MG63 (cell line): ENCODE measurements around the gene HELT. TPM values are rescaled to one million over a fixed set of nuclear protein-coding genes. Genes with fewer than 3 reads are reported as not detected.

Experiments
- DNase-seq: peaks from one replicate; pipeline ENCODE4 v3.0.0-alpha.2; 2020
- H3K27me3 ChIP-seq: fragments of 250-450 bp; sonication (Bioruptor Pico); 2 replicates; pipeline ENCODE4 v1.5.1; 2020; ENCODE audit warnings: mild to moderate bottlenecking, moderate library complexity
- H3K36me3 ChIP-seq: fragments of 250-450 bp; sonication (Bioruptor Pico); 2 replicates; pipeline ENCODE4 v1.5.1; 2020; ENCODE audit warnings: mild to moderate bottlenecking, moderate library complexity
- H3K4me3 ChIP-seq: fragments of 250-450 bp; sonication (Bioruptor Pico); 2 replicates; pipeline ENCODE4 v1.5.1; 2020; ENCODE audit warnings: mild to moderate bottlenecking, moderate library complexity
- H3K9me3 ChIP-seq: fragments of 250-450 bp; sonication (Bioruptor Pico); 2 replicates; pipeline ENCODE4 v1.5.1; 2020; ENCODE audit warnings: mild to moderate bottlenecking, moderate library complexity
- total RNA-seq: library from RNA; depleted of rRNA; stranded (reverse); fragments of >200 nt; shearing (Covaris generic); gene quantifications from 2 replicates; pipeline ENCODE4 v1.2.3, GENCODE V29; 2014; ENCODE audit warnings: low replicate concordance; rRNA removed

HELT gene
- total RNA-seq, 1 experiment from 2014 or later: not detected

DNA sequence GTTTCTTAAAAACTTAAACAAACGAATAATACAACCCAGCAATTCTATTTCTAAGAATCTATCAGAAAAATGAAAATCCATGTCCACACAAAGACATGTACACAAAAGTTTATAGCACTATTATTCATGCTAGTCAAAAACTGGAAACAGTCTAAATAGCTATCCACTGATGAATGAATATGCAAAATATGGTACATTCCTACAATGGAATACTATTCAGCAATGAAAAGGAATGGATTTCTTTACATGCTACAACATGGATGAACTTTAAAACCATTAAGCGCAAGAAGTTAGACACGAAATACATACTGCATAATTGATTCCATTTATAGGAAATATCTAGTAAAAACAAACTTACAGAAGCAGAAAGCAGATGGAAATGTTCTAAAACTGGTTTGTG is 43.3 kb downstream of the HELT start:
- no peaks in the 10 kb centered on the region; the same call in 1 of the 2 replicates for H3K9me3 ChIP-seq
- H3K27me3 ChIP-seq: no peaks in the 10 kb centered on the region
- no peak overlapping the region for H3K4me3 ChIP-seq
- no peaks in the 10 kb centered on the region for H3K36me3 ChIP-seq
- no peak for DNase-seq

DNA sequence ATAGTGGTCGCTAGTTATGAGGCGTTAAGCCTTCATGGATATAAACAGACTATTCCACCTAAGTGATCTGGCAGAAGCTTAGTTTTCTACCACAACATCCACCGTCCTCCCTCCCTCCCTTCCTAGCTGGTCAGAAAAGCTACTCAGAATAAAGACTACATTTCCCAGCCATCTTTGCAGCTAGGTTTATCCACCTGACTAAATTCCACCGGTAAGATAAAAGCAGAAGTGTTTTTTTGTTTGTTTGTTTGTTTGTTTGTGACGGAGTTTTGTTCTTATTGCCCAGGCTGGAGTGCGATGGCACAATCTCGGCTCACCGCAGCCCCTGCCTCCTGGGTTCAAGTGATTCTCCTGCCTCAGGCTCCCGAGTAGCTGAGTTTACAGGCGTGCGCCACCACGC is 44.3 kb downstream of the HELT start:
- Histone ChIP-seq H3K4me3 (no peak overlapping the region), H3K27me3 (no peaks in the 10 kb centered on the region), H3K36me3 (no peaks in the 10 kb centered on the region), H3K9me3 (no peaks in the 10 kb centered on the region; the same call in 1 of the 2 replicates)
- no peak for DNase-seq

GRCh38 chr4:185066179-185066578 is 47.9 kb downstream of the HELT start:
- no peaks in the 10 kb centered on the region for H3K27me3 ChIP-seq
- H3K9me3 ChIP-seq: no peaks in the 10 kb centered on the region; the same call in 1 of the 2 replicates
- no peak overlapping the region for H3K4me3 ChIP-seq
- no peaks in the 10 kb centered on the region for H3K36me3 ChIP-seq
- DNase-seq: no peak

- DNase-seq: no peak
- H3K9me3 ChIP-seq: no peaks in the 10 kb centered on the region
- no peak overlapping the region for H3K4me3 ChIP-seq
- no peaks in the 10 kb centered on the region for H3K27me3 ChIP-seq
- no peaks in the 10 kb centered on the region for H3K36me3 ChIP-seq
These were observed 50.5 kb downstream of the HELT start for GRCh38 chr4:185068837-185069236.

Other genes starting within 250 kb of the HELT start
- 20.5 and 22.2 TPM in 2 replicates for gene ACSL1, start 192.5 kb upstream of the HELT start, total RNA-seq
- gene SLC25A4, start 124.8 kb downstream of the HELT start, total RNA-seq: 6.3 and 13.7 TPM in 2 replicates
- 15.0 and 24.3 TPM in 2 replicates for gene CFAP97, start 185.5 kb downstream of the HELT start, total RNA-seq
- gene SNX25, start 191.1 kb downstream of the HELT start, total RNA-seq: 8.2 and 9.0 TPM in 2 replicates